HepG2 (cell line): ENCODE data around the gene RGMA. TPM values are rescaled to one million over a fixed set of nuclear protein-coding genes. Genes with fewer than 3 reads are reported as not detected.

ENCODE experiments used
- KDM2A ChIP-seq: sonication (generic); formaldehyde crosslinking; IDR thresholded peaks from 2 replicates; pipeline ENCODE4 v1.4.0; 2020; ENCODE audit warnings: low read depth, missing genetic modification reagents, borderline replicate concordance
- polyA plus RNA-seq, 8 experiments: library from polyadenylated mRNA; depleted of rRNA in 3 of 8; stranded (reverse) in 7 of 8; unstranded in 1 of 8; fragments of >200 nt; fragmentation: Illumina TruSeq in 4 of 8; extraction: Trizol in 4 of 8; gene quantifications; 2 replicates each; pipeline versions ENCODE4 v1.2.1 to v1.2.3, GENCODE V29; 2011 to 2016; ENCODE audit warnings: low read depth in 4 of 8, missing spikeins in 1 of 8, mixed read lengths in 1 of 8; ENCODE audit not compliant: insufficient read depth in 1 of 8
- total RNA-seq, 5 experiments: library from RNA; depleted of rRNA; stranded (reverse); fragments of >200 nt; fragmentation: Illumina TruSeq; extraction: Trizol; gene quantifications; 2 replicates each; pipeline ENCODE4 v1.2.3, GENCODE V29; 2016; ENCODE audit warnings: low read depth in 1 of 5
- TF ChIP-seq, protein P1 (sequence below): sonication (generic); formaldehyde crosslinking; IDR thresholded peaks from one replicate; pipeline ENCODE4 v1.5.1; 2020; ENCODE audit warnings: mild to moderate bottlenecking, missing genetic modification reagents; ENCODE audit errors: not compliant biosample characterization

The RGMA gene
- total and polyA plus RNA-seq, 2 of the 13 experiments (the other 11 are each of a cell fraction or from before 2014, with no cell fraction given), result not detected

DNA sequence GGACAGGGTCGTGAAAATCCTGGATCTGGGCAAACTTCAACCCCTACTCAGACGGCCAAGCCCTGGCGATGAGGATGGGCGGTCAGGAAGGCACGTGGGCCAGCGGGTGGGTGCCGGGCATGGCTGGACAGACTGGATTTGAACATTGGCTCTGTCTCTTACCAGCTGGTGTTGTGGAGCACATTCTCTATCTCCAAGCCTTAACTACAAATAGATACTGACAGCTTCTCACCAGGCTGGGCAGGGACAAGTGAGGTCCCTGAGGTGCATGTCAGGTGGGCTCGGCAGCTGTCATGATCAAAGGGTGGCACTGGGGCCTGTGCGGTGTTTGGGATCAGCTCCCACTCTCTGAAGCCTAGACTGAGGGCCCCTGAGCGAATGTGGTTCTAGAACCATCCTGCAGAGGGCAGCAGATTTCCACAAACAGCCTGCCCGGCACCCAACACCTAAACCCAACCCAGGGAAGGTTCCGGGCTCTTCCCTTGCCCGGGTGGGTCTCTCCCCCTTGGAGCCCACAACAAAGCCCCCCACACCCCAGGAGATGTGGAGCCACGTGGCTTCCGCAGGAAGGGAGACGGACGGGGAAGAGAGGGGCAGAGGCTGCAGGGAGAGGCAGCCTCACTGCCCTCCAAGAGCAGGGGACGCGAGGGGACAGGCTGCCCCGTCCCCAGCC lies 58.4 kb downstream of the RGMA start (continued):
- TF ChIP-seq, protein P1, sequence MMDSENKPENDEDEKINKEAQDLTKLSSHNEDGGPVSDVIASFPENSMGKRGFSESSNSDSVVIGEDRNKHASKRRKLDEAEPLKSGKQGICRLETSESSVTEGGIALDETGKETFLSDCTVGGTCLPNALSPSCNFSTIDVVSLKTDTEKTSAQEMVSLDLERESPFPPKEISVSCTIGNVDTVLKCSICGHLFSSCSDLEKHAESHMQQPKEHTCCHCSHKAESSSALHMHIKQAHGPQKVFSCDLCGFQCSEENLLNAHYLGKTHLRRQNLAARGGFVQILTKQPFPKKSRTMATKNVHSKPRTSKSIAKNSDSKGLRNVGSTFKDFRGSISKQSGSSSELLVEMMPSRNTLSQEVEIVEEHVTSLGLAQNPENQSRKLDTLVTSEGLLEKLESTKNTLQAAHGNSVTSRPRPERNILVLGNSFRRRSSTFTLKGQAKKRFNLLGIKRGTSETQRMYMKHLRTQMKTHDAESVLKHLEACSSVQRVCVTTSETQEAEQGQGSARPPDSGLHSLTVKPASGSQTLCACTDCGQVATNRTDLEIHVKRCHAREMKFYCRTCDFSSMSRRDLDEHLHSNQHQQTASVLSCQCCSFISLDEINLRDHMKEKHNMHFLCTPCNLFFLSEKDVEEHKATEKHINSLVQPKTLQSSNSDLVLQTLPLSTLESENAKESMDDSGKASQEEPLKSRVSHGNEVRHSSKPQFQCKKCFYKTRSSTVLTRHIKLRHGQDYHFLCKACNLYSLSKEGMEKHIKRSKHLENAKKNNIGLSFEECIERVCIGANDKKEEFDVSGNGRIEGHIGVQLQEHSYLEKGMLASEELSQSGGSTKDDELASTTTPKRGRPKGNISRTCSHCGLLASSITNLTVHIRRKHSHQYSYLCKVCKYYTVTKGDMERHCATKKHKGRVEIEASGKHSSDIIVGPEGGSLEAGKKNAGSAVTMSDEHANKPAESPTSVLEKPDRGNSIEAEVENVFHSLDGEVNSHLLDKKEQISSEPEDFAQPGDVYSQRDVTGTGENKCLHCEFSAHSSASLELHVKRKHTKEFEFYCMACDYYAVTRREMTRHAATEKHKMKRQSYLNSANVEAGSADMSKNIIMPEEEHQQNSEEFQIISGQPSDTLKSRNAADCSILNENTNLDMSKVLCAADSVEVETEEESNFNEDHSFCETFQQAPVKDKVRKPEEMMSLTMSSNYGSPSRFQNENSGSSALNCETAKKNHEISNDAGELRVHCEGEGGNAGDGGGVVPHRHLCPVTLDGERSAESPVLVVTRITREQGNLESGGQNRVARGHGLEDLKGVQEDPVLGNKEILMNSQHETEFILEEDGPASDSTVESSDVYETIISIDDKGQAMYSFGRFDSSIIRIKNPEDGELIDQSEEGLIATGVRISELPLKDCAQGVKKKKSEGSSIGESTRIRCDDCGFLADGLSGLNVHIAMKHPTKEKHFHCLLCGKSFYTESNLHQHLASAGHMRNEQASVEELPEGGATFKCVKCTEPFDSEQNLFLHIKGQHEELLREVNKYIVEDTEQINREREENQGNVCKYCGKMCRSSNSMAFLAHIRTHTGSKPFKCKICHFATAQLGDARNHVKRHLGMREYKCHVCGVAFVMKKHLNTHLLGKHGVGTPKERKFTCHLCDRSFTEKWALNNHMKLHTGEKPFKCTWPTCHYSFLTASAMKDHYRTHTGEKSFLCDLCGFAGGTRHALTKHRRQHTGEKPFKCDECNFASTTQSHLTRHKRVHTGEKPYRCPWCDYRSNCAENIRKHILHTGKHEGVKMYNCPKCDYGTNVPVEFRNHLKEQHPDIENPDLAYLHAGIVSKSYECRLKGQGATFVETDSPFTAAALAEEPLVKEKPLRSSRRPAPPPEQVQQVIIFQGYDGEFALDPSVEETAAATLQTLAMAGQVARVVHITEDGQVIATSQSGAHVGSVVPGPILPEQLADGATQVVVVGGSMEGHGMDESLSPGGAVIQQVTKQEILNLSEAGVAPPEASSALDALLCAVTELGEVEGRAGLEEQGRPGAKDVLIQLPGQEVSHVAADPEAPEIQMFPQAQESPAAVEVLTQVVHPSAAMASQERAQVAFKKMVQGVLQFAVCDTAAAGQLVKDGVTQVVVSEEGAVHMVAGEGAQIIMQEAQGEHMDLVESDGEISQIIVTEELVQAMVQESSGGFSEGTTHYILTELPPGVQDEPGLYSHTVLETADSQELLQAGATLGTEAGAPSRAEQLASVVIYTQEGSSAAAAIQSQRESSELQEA (CRISPR knock-in tag), result peak; percentile 27
- no peak; the same call in 1 of the 2 replicates for TF ChIP-seq KDM2A (CRISPR knock-in tag)
